H1 (cell line): Measurements from ENCODE around the gene TINAGL1. TPM values are rescaled to one million over a fixed set of nuclear protein-coding genes. Genes with fewer than 3 reads are reported as not detected.

Source experiments
- CREB1 ChIP-seq: IDR thresholded peaks from 2 replicates; pipeline ENCODE4 v1.6.1; 2012; ENCODE audit warnings: inconsistent platforms
- FOSL1 ChIP-seq: IDR thresholded peaks from 2 replicates; pipeline ENCODE4 v1.6.1; 2011; ENCODE audit warnings: mild to moderate bottlenecking, low read depth, low read length, moderate library complexity; ENCODE audit not compliant: insufficient read depth
- GTF2F1 ChIP-seq: IDR thresholded peaks from 2 replicates; pipeline ENCODE4 v1.6.1; 2012; ENCODE audit warnings: low read depth, low read length, improper control_type of control experiment, borderline replicate concordance
- HDAC6 ChIP-seq: IDR thresholded peaks from one replicate; pipeline ENCODE4 v1.7.1; 2012; ENCODE audit warnings: low read depth, mild to moderate bottlenecking, inconsistent platforms, low read length, moderate library complexity
- KDM5A ChIP-seq: fragments of 200-600 bp; IDR thresholded peaks from 2 replicates; pipeline ENCODE4 v1.7.1; 2012; ENCODE audit warnings: mild to moderate bottlenecking, low read length, inconsistent platforms, mixed read lengths
- NRF1 ChIP-seq: IDR thresholded peaks from 2 replicates; pipeline ENCODE4 v1.6.1; 2011; ENCODE audit warnings: mild to moderate bottlenecking, low read depth, low read length, improper control_type of control experiment
- POLR2AphosphoS5 ChIP-seq: IDR thresholded peaks from 2 replicates; pipeline ENCODE4 v1.6.1; 2011; ENCODE audit warnings: low read depth, low read length
- SP4 ChIP-seq: IDR thresholded peaks from 2 replicates; pipeline ENCODE4 v1.6.1; 2012; ENCODE audit warnings: low read length, inconsistent platforms
- polyA plus RNA-seq, 7 experiments: library from polyadenylated mRNA; depleted of rRNA in 3 of 7; stranded (reverse) in 5 of 7; unstranded in 2 of 7; fragments of >200 nt in 5 of 7; fragments of 200-250 nt in 2 of 7; gene quantifications; 1 replicate in 5 of 7; 2 replicates in 1 of 7; 4 replicates in 1 of 7; pipeline versions ENCODE4 v1.2.1 to v1.2.3, GENCODE V29; 2011 to 2013; ENCODE audit warnings: missing spikeins in 2 of 7, mixed read lengths in 2 of 7
- total RNA-seq: library from RNA; stranded (reverse); fragmentation: NEBNext Ultra II Directional; extraction: Animal tissue kit (Norgen Biotek cat#: 25700); gene quantifications from 2 replicates; pipeline ENCODE4 v1.2.1, GENCODE V29; 2021
- TF ChIP-seq, protein P1 (sequence below): fragments of 300-600 bp; sonication (generic); IDR thresholded peaks from 2 replicates; pipeline ENCODE4 v1.7.1; 2012; ENCODE audit warnings: low read length, moderate library complexity, mild to moderate bottlenecking, inconsistent platforms; ENCODE audit not compliant: insufficient replicate concordance

The TINAGL1 gene
- total and polyA plus RNA-seq, 2 of the 8 experiments (the other 6 are each of a cell fraction or from before 2014, with no cell fraction given), result 11.2 to 21.7 TPM

DNA sequence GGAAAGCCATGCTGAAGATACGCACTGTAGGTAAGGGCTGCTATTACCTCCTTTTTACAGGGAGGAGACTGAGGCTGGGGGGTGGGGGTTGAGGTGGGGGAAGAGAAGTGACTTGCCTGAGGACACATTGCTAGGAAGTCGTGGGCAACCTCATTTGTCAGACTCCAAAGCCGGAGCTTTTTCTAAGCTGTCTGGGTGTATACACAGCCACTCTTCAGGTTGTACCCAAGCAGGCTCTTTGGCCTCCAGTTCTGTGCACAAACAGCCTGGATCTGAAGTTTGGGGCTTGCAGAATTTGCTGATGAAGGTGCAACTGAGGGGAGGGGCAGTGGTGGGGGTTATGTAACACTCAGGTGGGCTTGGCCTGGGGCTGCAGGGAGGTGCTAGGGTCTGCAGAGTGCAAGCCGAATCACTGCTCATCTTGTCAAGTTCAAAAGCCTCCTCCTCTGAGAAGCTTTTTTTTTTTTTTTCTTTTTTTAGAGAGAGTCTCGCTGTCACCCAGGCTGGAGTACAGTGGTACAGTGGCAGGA, 16.9 kb downstream of the TINAGL1 start (continued):
- TF ChIP-seq, protein P1, sequence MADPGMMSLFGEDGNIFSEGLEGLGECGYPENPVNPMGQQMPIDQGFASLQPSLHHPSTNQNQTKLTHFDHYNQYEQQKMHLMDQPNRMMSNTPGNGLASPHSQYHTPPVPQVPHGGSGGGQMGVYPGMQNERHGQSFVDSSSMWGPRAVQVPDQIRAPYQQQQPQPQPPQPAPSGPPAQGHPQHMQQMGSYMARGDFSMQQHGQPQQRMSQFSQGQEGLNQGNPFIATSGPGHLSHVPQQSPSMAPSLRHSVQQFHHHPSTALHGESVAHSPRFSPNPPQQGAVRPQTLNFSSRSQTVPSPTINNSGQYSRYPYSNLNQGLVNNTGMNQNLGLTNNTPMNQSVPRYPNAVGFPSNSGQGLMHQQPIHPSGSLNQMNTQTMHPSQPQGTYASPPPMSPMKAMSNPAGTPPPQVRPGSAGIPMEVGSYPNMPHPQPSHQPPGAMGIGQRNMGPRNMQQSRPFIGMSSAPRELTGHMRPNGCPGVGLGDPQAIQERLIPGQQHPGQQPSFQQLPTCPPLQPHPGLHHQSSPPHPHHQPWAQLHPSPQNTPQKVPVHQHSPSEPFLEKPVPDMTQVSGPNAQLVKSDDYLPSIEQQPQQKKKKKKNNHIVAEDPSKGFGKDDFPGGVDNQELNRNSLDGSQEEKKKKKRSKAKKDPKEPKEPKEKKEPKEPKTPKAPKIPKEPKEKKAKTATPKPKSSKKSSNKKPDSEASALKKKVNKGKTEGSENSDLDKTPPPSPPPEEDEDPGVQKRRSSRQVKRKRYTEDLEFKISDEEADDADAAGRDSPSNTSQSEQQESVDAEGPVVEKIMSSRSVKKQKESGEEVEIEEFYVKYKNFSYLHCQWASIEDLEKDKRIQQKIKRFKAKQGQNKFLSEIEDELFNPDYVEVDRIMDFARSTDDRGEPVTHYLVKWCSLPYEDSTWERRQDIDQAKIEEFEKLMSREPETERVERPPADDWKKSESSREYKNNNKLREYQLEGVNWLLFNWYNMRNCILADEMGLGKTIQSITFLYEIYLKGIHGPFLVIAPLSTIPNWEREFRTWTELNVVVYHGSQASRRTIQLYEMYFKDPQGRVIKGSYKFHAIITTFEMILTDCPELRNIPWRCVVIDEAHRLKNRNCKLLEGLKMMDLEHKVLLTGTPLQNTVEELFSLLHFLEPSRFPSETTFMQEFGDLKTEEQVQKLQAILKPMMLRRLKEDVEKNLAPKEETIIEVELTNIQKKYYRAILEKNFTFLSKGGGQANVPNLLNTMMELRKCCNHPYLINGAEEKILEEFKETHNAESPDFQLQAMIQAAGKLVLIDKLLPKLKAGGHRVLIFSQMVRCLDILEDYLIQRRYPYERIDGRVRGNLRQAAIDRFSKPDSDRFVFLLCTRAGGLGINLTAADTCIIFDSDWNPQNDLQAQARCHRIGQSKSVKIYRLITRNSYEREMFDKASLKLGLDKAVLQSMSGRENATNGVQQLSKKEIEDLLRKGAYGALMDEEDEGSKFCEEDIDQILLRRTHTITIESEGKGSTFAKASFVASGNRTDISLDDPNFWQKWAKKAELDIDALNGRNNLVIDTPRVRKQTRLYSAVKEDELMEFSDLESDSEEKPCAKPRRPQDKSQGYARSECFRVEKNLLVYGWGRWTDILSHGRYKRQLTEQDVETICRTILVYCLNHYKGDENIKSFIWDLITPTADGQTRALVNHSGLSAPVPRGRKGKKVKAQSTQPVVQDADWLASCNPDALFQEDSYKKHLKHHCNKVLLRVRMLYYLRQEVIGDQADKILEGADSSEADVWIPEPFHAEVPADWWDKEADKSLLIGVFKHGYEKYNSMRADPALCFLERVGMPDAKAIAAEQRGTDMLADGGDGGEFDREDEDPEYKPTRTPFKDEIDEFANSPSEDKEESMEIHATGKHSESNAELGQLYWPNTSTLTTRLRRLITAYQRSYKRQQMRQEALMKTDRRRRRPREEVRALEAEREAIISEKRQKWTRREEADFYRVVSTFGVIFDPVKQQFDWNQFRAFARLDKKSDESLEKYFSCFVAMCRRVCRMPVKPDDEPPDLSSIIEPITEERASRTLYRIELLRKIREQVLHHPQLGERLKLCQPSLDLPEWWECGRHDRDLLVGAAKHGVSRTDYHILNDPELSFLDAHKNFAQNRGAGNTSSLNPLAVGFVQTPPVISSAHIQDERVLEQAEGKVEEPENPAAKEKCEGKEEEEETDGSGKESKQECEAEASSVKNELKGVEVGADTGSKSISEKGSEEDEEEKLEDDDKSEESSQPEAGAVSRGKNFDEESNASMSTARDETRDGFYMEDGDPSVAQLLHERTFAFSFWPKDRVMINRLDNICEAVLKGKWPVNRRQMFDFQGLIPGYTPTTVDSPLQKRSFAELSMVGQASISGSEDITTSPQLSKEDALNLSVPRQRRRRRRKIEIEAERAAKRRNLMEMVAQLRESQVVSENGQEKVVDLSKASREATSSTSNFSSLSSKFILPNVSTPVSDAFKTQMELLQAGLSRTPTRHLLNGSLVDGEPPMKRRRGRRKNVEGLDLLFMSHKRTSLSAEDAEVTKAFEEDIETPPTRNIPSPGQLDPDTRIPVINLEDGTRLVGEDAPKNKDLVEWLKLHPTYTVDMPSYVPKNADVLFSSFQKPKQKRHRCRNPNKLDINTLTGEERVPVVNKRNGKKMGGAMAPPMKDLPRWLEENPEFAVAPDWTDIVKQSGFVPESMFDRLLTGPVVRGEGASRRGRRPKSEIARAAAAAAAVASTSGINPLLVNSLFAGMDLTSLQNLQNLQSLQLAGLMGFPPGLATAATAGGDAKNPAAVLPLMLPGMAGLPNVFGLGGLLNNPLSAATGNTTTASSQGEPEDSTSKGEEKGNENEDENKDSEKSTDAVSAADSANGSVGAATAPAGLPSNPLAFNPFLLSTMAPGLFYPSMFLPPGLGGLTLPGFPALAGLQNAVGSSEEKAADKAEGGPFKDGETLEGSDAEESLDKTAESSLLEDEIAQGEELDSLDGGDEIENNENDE, result no peak
- no peak for TF ChIP-seq FOSL1
- TF ChIP-seq NRF1, result no peak
- no peak for TF ChIP-seq SP4
- TF ChIP-seq HDAC6, result no peak
- TF ChIP-seq CREB1, result no peak
- no peak for TF ChIP-seq KDM5A
- no peak for TF ChIP-seq POLR2AphosphoS5
- no peak for TF ChIP-seq GTF2F1
